HepG2 (cell line): Measurements from ENCODE around the gene PSMD8. TPM values are rescaled to one million over a fixed set of nuclear protein-coding genes. Genes with fewer than 3 reads are reported as not detected.

Experiments
- ATAC-seq: fragments of 200-7000 bp; cut with Tn5 transposase; 3 replicates; pipeline ENCODE4 v1.9.1; 2020; ENCODE audit warnings: mild to moderate bottlenecking, moderate library complexity
- BruUV-seq: library from RNA; stranded (reverse); fragments of 400-500 nt; replicated peaks from 2 replicates; lab custom pipeline; 2021; lab: Mats Ljungman, UMichigan
- CTCF ChIA-PET: fragments of 300-600 bp; formaldehyde crosslinking; extraction: SDS; loops from one replicate; lab custom pipeline; 2021; ENCODE audit warnings: low total read pairs, inconsistent platforms, low intra/inter-chr PET ratio; lab: Yijun Ruan, JAX
- POLR2A ChIA-PET: fragments of 350-600 bp; sonication (Branson Sonifier 250); formaldehyde crosslinking; loops from one replicate; lab custom pipeline; 2020; ENCODE audit warnings: antibody characterized with exemption, inconsistent platforms; lab: Yijun Ruan, JAX
- DNase-seq: peaks from one replicate; pipeline ENCODE4 v3.0.0-alpha.2; 2015; ENCODE audit warnings: low spot score
- FAIRE-seq: peaks from 3 replicates; lab custom pipeline; 2011; peaks lifted over from hg19 to GRCh38; lab: Jason Lieb, UNC
- H2AFZ ChIP-seq: one replicate; pipeline ENCODE4 v1.6.1; 2011; ENCODE audit warnings: low read length, inconsistent platforms
- H3K27ac ChIP-seq: fragments of 300-600 bp; 3 replicates; pipeline ENCODE4 v1.8.0; 2011; ENCODE audit warnings: mixed run types, mild to moderate bottlenecking, mixed read lengths, low read length, inconsistent platforms; ENCODE audit not compliant: insufficient read depth; ENCODE audit errors: extremely low read length
- H3K27me3 ChIP-seq, 2 experiments: fragments of 200-600 bp in 1 of 2; 2 replicates in 1 of 2; 3 replicates in 1 of 2; pipeline versions ENCODE4 v1.6.0 to v1.8.0; 2011; ENCODE audit warnings: low read length in 2 of 2, mild to moderate bottlenecking in 2 of 2, moderate library complexity in 2 of 2, inconsistent platforms in 1 of 2; ENCODE audit not compliant: insufficient read depth in 2 of 2, control insufficient read depth in 1 of 2
- H3K36me3 ChIP-seq, 2 experiments: fragments of 200-600 bp in 1 of 2; replicated peaks in 1 of 2; 2 replicates in 1 of 2; 3 replicates in 1 of 2; pipeline versions ENCODE4 v1.5.1 to v1.8.0; 2011; ENCODE audit warnings: low read length in 2 of 2, inconsistent platforms in 1 of 2; ENCODE audit not compliant: insufficient read depth in 2 of 2, control insufficient read depth in 1 of 2
- H3K4me1 ChIP-seq: 2 replicates; pipeline ENCODE4 v1.5.1; 2012; ENCODE audit warnings: low read length, inconsistent platforms; ENCODE audit not compliant: insufficient read depth
- H3K4me2 ChIP-seq: 2 replicates; pipeline ENCODE4 v1.6.0; 2011; ENCODE audit warnings: low read depth, low read length, inconsistent platforms
- H3K4me3 ChIP-seq, 3 experiments: fragments of 200-600 bp in 1 of 3; sonication (generic), shearing (Covaris generic) in 1 of 3; replicated peaks in 1 of 3; 2 replicates each; pipeline ENCODE4 v1.5.1; 2011 to 2016; ENCODE audit warnings: low read length in 3 of 3, inconsistent platforms in 2 of 3, low read depth in 2 of 3, mild to moderate bottlenecking in 2 of 3, control low read depth in 1 of 3, mixed read lengths in 1 of 3; ENCODE audit not compliant: insufficient read depth in 1 of 3
- H3K79me2 ChIP-seq: one replicate; pipeline ENCODE4 v1.6.1; 2011; ENCODE audit warnings: low read length, inconsistent platforms; ENCODE audit not compliant: insufficient read depth
- H3K9ac ChIP-seq: 2 replicates; pipeline ENCODE4 v1.6.0; 2011; ENCODE audit warnings: mild to moderate bottlenecking, low read depth, low read length, inconsistent platforms; ENCODE audit not compliant: insufficient read depth
- H3K9me3 ChIP-seq: 2 replicates; pipeline ENCODE4 v1.5.1; 2012; ENCODE audit warnings: mild to moderate bottlenecking, low read length
- H4K20me1 ChIP-seq: 2 replicates; pipeline ENCODE4 v1.6.0; 2011; ENCODE audit warnings: inconsistent platforms, mild to moderate bottlenecking, low read length, moderate library complexity; ENCODE audit not compliant: insufficient read depth
- GTF2F1 ChIP-seq: fragments of 150-350 bp; IDR thresholded peaks from 2 replicates; pipeline ENCODE4 v1.6.1; 2014; ENCODE audit warnings: low read length
- JARID2 ChIP-seq: sonication (generic); formaldehyde crosslinking; IDR thresholded peaks from 2 replicates; pipeline ENCODE4 v1.8.1; 2023; ENCODE audit warnings: missing genetic modification reagents, inconsistent platforms; ENCODE audit not compliant: insufficient replicate concordance
- SP5 ChIP-seq: IDR thresholded peaks from 2 replicates; pipeline ENCODE4 v1.6.1; 2016; ENCODE audit warnings: low read depth, borderline replicate concordance
- TCF7 ChIP-seq: sonication (generic); IDR thresholded peaks from 2 replicates; pipeline ENCODE4 v1.6.1; 2016; ENCODE audit warnings: antibody characterized with exemption, low read depth
- TOE1 ChIP-seq: sonication (generic); formaldehyde crosslinking; IDR thresholded peaks from 2 replicates; pipeline ENCODE4 v1.4.0; 2020; ENCODE audit warnings: mild to moderate bottlenecking, missing genetic modification reagents
- ZNF451 ChIP-seq: sonication (generic); formaldehyde crosslinking; IDR thresholded peaks from 2 replicates; pipeline ENCODE4 v1.5.0; 2020; ENCODE audit warnings: mild to moderate bottlenecking, missing genetic modification reagents
- ZNF547 ChIP-seq: sonication (generic); formaldehyde crosslinking; IDR thresholded peaks from 2 replicates; pipeline ENCODE4 v1.5.1; 2020; ENCODE audit warnings: mild to moderate bottlenecking, missing genetic modification reagents
- ZNF556 ChIP-seq: sonication (generic); formaldehyde crosslinking; IDR thresholded peaks from 2 replicates; pipeline ENCODE4 v1.4.0; 2020; ENCODE audit warnings: mild to moderate bottlenecking, missing genetic modification reagents, borderline replicate concordance
- ZSCAN21 ChIP-seq: sonication (generic); formaldehyde crosslinking; IDR thresholded peaks from 2 replicates; pipeline ENCODE4 v1.8.0; 2022; ENCODE audit warnings: mild to moderate bottlenecking, missing genetic modification reagents, moderate library complexity, borderline replicate concordance
- WGBS: methylation state at CpG from one replicate; pipeline ENCODE4 v1.1.6; 2017; ENCODE audit warnings: low lambda C conversion rate; 5-methylcytosine and 5-hydroxymethylcytosine counted together
- in situ Hi-C: cut with HindIII; loops from 2 replicates; pipeline ENCODE4 v1.10.0; 2017; ENCODE audit warnings: low pct_unique_long_range_greater_than_20kb; ENCODE audit not compliant: extremely low pct_ligation_motif_present
- intact Hi-C: fragments of 100-400 bp; cut with micrococcal nuclease; formaldehyde crosslinking; loops from one replicate; pipeline ENCODE4 v1.10.0; 2022; ENCODE audit not compliant: unreplicated experiment
- polyA plus RNA-seq, 8 experiments: library from polyadenylated mRNA; depleted of rRNA in 3 of 8; stranded (reverse) in 7 of 8; unstranded in 1 of 8; fragments of >200 nt; fragmentation: Illumina TruSeq in 4 of 8; extraction: Trizol in 4 of 8; gene quantifications; 2 replicates each; pipeline versions ENCODE4 v1.2.1 to v1.2.3, GENCODE V29; 2011 to 2016; ENCODE audit warnings: low read depth in 4 of 8, missing spikeins in 1 of 8, mixed read lengths in 1 of 8; ENCODE audit not compliant: insufficient read depth in 1 of 8
- total RNA-seq, 5 experiments: library from RNA; depleted of rRNA; stranded (reverse); fragments of >200 nt; fragmentation: Illumina TruSeq; extraction: Trizol; gene quantifications; 2 replicates each; pipeline ENCODE4 v1.2.3, GENCODE V29; 2016; ENCODE audit warnings: low read depth in 1 of 5
- TF ChIP-seq, protein P1 (sequence below): sonication (generic); formaldehyde crosslinking; IDR thresholded peaks from 2 replicates; pipeline ENCODE4 v1.4.0; 2020; ENCODE audit warnings: missing genetic modification reagents, borderline replicate concordance
- TF ChIP-seq, protein P2 (sequence below): sonication (generic); formaldehyde crosslinking; IDR thresholded peaks from 2 replicates; pipeline ENCODE4 v1.8.0; 2023; ENCODE audit warnings: mild to moderate bottlenecking, missing genetic modification reagents
- TF ChIP-seq, protein P3 (sequence below): sonication (generic); formaldehyde crosslinking; IDR thresholded peaks from 2 replicates; pipeline ENCODE4 v1.4.0; 2020; ENCODE audit warnings: missing genetic modification reagents

Gene PSMD8
- total and polyA plus RNA-seq, 2 of the 13 experiments (the other 11 are each of a cell fraction or from before 2014, with no cell fraction given): 162 to 296 TPM

DNA sequence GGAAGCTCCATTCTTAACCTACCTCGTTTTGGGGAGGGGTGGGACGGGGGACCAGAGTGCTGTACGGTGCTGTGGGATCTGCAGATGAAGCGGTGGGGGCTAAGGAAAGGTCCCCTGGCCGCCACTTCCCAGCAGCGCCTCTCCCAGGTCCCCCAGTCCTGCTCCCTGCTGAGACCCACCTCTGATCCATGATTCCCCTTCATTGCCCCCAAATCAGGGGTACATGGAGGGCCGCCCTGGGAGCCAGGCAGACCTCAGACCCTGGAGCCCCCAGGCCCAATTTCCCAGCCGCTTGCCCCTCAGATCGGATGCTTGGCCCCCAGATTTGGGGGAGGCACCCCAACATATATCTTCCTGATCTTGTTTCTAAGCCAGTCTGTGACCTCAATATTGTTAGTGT is 24.7 kb downstream of the PSMD8 start:
- in situ Hi-C loops (no loop called here), intact Hi-C loops (no loop called here)
- Histone ChIP-seq H3K27me3 (peaks cover 6 to 42% of the 10 kb centered on the region in 2 experiments; a peak in 4 of 5 replicates), H4K20me1 (no peaks in the 10 kb centered on the region), H3K4me2 (no peak overlapping the region), H3K79me2 (no peaks in the 10 kb centered on the region), H3K27ac (no peak overlapping the region), H3K4me3 (no peak overlapping the region)
- ChIA-PET POLR2A (no interaction called here), CTCF (no interaction called here)
- 34% methylated on average over 7 of the region's 9 CpGs for WGBS
- ATAC-seq (no peak), FAIRE-seq (no peak)
- BruUV-seq: no TSS peak
- TF ChIP-seq, protein P1, sequence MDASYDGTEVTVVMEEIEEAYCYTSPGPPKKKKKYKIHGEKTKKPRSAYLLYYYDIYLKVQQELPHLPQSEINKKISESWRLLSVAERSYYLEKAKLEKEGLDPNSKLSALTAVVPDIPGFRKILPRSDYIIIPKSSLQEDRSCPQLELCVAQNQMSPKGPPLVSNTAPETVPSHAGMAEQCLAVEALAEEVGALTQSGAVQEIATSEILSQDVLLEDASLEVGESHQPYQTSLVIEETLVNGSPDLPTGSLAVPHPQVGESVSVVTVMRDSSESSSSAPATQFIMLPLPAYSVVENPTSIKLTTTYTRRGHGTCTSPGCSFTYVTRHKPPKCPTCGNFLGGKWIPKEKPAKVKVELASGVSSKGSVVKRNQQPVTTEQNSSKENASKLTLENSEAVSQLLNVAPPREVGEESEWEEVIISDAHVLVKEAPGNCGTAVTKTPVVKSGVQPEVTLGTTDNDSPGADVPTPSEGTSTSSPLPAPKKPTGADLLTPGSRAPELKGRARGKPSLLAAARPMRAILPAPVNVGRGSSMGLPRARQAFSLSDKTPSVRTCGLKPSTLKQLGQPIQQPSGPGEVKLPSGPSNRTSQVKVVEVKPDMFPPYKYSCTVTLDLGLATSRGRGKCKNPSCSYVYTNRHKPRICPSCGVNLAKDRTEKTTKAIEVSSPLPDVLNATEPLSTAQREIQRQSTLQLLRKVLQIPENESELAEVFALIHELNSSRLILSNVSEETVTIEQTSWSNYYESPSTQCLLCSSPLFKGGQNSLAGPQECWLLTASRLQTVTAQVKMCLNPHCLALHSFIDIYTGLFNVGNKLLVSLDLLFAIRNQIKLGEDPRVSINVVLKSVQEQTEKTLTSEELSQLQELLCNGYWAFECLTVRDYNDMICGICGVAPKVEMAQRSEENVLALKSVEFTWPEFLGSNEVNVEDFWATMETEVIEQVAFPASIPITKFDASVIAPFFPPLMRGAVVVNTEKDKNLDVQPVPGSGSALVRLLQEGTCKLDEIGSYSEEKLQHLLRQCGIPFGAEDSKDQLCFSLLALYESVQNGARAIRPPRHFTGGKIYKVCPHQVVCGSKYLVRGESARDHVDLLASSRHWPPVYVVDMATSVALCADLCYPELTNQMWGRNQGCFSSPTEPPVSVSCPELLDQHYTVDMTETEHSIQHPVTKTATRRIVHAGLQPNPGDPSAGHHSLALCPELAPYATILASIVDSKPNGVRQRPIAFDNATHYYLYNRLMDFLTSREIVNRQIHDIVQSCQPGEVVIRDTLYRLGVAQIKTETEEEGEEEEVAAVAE (CRISPR knock-in tag): no peak
- no peak for TF ChIP-seq TOE1 (CRISPR knock-in tag)
- TF ChIP-seq, protein P2, sequence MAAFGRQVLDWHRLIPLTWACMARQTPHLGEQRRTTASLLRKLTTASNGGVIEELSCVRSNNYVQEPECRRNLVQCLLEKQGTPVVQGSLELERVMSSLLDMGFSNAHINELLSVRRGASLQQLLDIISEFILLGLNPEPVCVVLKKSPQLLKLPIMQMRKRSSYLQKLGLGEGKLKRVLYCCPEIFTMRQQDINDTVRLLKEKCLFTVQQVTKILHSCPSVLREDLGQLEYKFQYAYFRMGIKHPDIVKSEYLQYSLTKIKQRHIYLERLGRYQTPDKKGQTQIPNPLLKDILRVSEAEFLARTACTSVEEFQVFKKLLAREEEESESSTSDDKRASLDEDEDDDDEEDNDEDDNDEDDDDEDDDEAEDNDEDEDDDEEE: no peak
- TF ChIP-seq ZNF451: no peak
- no peak for TF ChIP-seq ZSCAN21 (CRISPR knock-in tag)
- TF ChIP-seq ZNF556 (CRISPR knock-in tag): no peak
- no peak for TF ChIP-seq SP5 (CRISPR knock-in tag)
- TF ChIP-seq GTF2F1: no peak
- TF ChIP-seq, protein P3, sequence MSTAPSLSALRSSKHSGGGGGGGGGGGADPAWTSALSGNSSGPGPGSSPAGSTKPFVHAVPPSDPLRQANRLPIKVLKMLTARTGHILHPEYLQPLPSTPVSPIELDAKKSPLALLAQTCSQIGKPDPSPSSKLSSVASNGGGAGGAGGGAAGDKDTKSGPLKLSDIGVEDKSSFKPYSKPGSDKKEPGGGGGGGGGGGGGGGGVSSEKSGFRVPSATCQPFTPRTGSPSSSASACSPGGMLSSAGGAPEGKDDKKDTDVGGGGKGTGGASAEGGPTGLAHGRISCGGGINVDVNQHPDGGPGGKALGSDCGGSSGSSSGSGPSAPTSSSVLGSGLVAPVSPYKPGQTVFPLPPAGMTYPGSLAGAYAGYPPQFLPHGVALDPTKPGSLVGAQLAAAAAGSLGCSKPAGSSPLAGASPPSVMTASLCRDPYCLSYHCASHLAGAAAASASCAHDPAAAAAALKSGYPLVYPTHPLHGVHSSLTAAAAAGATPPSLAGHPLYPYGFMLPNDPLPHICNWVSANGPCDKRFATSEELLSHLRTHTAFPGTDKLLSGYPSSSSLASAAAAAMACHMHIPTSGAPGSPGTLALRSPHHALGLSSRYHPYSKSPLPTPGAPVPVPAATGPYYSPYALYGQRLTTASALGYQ (CRISPR knock-in tag): no peak
- no peak for TF ChIP-seq TCF7
- no peak for TF ChIP-seq ZNF547 (CRISPR knock-in tag)
- no peak for TF ChIP-seq JARID2 (CRISPR knock-in tag)
- TF ChIP-seq, all 625 proteins: peak for 0
- no peak for DNase-seq
- H3K36me3 ChIP-seq: no peaks in the 10 kb centered on the region
- no peaks in the 10 kb centered on the region for H3K9me3 ChIP-seq
- no peak overlapping the region for H2AFZ ChIP-seq
- 0 out of 2 replicates have a peak, but pooled peaks cover 8% of the 10 kb centered on the region for H3K4me1 ChIP-seq
- no peak overlapping the region for H3K9ac ChIP-seq
